ENCODE data around the gene UBE2D3. TPM values are rescaled to one million over a fixed set of nuclear protein-coding genes. Genes with fewer than 3 reads are reported as not detected.
"Not testable (repeated sequence)": the region's sequence is repeated elsewhere in the genome, so short reads cannot be mapped to it uniquely, and the experiment has no call there.

UBE2D3 gene
- total and polyA plus RNA-seq, 2 donors (not counting 1 experiment from before 2014, with no cell fraction given) = 403 to 427 TPM

GRCh38 chr4:102867278-102868152 is 40.2 kb upstream of the UBE2D3 start:
- Histone ChIP-seq H3K9ac (ENCODE audit: insufficient read depth, low read length) (no peak overlapping the region), H3K36me3 (ENCODE audit: control insufficient read depth, insufficient read depth, low read length) (no peaks in the 10 kb centered on the region), H3K4me1 (ENCODE audit: control insufficient read depth, extremely low read depth, insufficient read depth, low read length) (peaks cover 7% of the 10 kb centered on the region), H3K4me3 (replicated peaks in 1 of 4; ENCODE audit: control extremely low read depth in 1 of 4, insufficient read depth in 1 of 4, low read depth in 3 of 4, low read length in 4 of 4) (peak overlapping the region; percentile 86 to 98 (median 92)), H3K79me2 (ENCODE audit: control insufficient read depth, insufficient read depth, low read length) (peaks cover 32% of the 10 kb centered on the region), H3K27ac (ENCODE audit: insufficient read depth, low read length) (peak overlapping the region; percentile 93), H4K20me1 (ENCODE audit: control insufficient read depth, extremely low read depth, insufficient read depth, low read length) (no peaks in the 10 kb centered on the region), H3K4me2 (ENCODE audit: extremely low read depth, insufficient read depth, low read length) (peak overlapping the region; percentile 89), H3K27me3 (ENCODE audit: control insufficient read depth, insufficient read depth, low read length) (no peaks in the 10 kb centered on the region), H2AFZ (ENCODE audit: low read length) (peak overlapping the region; percentile 49), H3K9me3 (ENCODE audit: control insufficient read depth, insufficient read depth, low read depth, low read length) (no peaks in the 10 kb centered on the region)
- TF ChIP-seq EZH2 (IDR thresholded peaks at IDR 0.05; ENCODE audit: low read length, missing control alignments) (no peak), CTCF (conservative IDR thresholded peaks at IDR 0.05 in 1 of 2, IDR thresholded peaks at IDR 0.05 in 1 of 2; ENCODE audit: low read depth in 1 of 2, low read length in 2 of 2) (no peak)
- no peak for DNase-seq (ENCODE audit: low read depth in 2 of 2)

- not testable (repeated sequence) for H3K4me1 ChIP-seq (ENCODE audit: control insufficient read depth, extremely low read depth, insufficient read depth, low read length); DNase-seq (ENCODE audit: low read depth in 2 of 2); H3K4me3 ChIP-seq (replicated peaks in 1 of 4; ENCODE audit: control extremely low read depth in 1 of 4, insufficient read depth in 1 of 4, low read depth in 3 of 4, low read length in 4 of 4); H3K27me3 ChIP-seq (ENCODE audit: control insufficient read depth, insufficient read depth, low read length); H4K20me1 ChIP-seq (ENCODE audit: control insufficient read depth, extremely low read depth, insufficient read depth, low read length); H3K9ac ChIP-seq (ENCODE audit: insufficient read depth, low read length); H3K36me3 ChIP-seq (ENCODE audit: control insufficient read depth, insufficient read depth, low read length); H2AFZ ChIP-seq (ENCODE audit: low read length); H3K9me3 ChIP-seq (ENCODE audit: control insufficient read depth, insufficient read depth, low read depth, low read length); H3K4me2 ChIP-seq (ENCODE audit: extremely low read depth, insufficient read depth, low read length); H3K27ac ChIP-seq (ENCODE audit: insufficient read depth, low read length)
- peaks cover 17% of the 10 kb centered on the region for H3K79me2 ChIP-seq (ENCODE audit: control insufficient read depth, insufficient read depth, low read length)
Observed at GRCh38 chr4:102865327-102865726, 38.0 kb upstream of the UBE2D3 start.

GRCh38 chr4:102862747-102863146 is 35.4 kb upstream of the UBE2D3 start:
- Histone ChIP-seq H2AFZ (ENCODE audit: low read length) (no peak overlapping the region), H3K27me3 (ENCODE audit: control insufficient read depth, insufficient read depth, low read length) (no peaks in the 10 kb centered on the region), H3K4me1 (ENCODE audit: control insufficient read depth, extremely low read depth, insufficient read depth, low read length) (peaks cover 3% of the 10 kb centered on the region), H3K9me3 (ENCODE audit: control insufficient read depth, insufficient read depth, low read depth, low read length) (no peaks in the 10 kb centered on the region), H3K4me2 (ENCODE audit: extremely low read depth, insufficient read depth, low read length) (no peak overlapping the region), H3K4me3 (replicated peaks in 1 of 4; ENCODE audit: control extremely low read depth in 1 of 4, insufficient read depth in 1 of 4, low read depth in 3 of 4, low read length in 4 of 4) (no peak overlapping the region), H3K9ac (ENCODE audit: insufficient read depth, low read length) (no peak overlapping the region), H3K36me3 (ENCODE audit: control insufficient read depth, insufficient read depth, low read length) (no peaks in the 10 kb centered on the region), H3K79me2 (ENCODE audit: control insufficient read depth, insufficient read depth, low read length) (peaks cover 5% of the 10 kb centered on the region), H3K27ac (ENCODE audit: insufficient read depth, low read length) (no peak overlapping the region), H4K20me1 (ENCODE audit: control insufficient read depth, extremely low read depth, insufficient read depth, low read length) (no peaks in the 10 kb centered on the region)
- DNase-seq (ENCODE audit: low read depth in 2 of 2) = no peak
- TF ChIP-seq EZH2 (IDR thresholded peaks at IDR 0.05; ENCODE audit: low read length, missing control alignments) (no peak), CTCF (conservative IDR thresholded peaks at IDR 0.05 in 1 of 2, IDR thresholded peaks at IDR 0.05 in 1 of 2; ENCODE audit: low read depth in 1 of 2, low read length in 2 of 2) (no peak)
